Activated CD4-positive, alpha-beta T cell treated with anti-CD3 and anti-CD28 coated beads, Interleukin-2, Interleukin-6, amounts not matched to agents 100 ng/mL and 50 ng/mL, durations not matched to agents 16 hours and 8 hours (primary cell): ENCODE measurements around the gene VMAC.
A peak's percentile ranks its signal among the peaks of the same experiment; 100 is the strongest.

Experiments used
- DNase-seq: peaks from one replicate; pipeline ENCODE4 v3.0.0-alpha.2; 2020

Gene VMAC

GRCh38 chr19:5932609-5933262 is 28.1 kb downstream of the VMAC start:
- DNase-seq, result no peak

- no peak for DNase-seq
Observed at GRCh38 chr19:5933391-5934068, 28.9 kb downstream of the VMAC start.

- no peak for DNase-seq
Observed at GRCh38 chr19:5934069-5934401, 29.4 kb downstream of the VMAC start.

- no peak for DNase-seq
Observed at GRCh38 chr19:5934774-5935472, 30.3 kb downstream of the VMAC start.

- DNase-seq, result no peak
Observed at GRCh38 chr19:5935473-5936291, 31.0 kb downstream of the VMAC start.

GRCh38 chr19:5936292-5936592 is 31.6 kb downstream of the VMAC start:
- DNase-seq, result no peak

- DNase-seq, result no peak
Observed at GRCh38 chr19:5937550-5937949, 32.9 kb downstream of the VMAC start.

GRCh38 chr19:5940260-5941208 is 35.9 kb downstream of the VMAC start:
- DNase-seq, result no peak

- DNase-seq, result no peak
Observed at GRCh38 chr19:5941673-5942072, 37.0 kb downstream of the VMAC start.

- DNase-seq, result no peak
Observed at GRCh38 chr19:5943045-5943444, 38.4 kb downstream of the VMAC start.

- DNase-seq, result no peak
Observed at GRCh38 chr19:5943623-5944022, 39.0 kb downstream of the VMAC start.

GRCh38 chr19:5947435-5947834 is 42.8 kb downstream of the VMAC start:
- no peak for DNase-seq

GRCh38 chr19:5948752-5949564 is 44.3 kb downstream of the VMAC start:
- DNase-seq, result peak; percentile 46

GRCh38 chr19:5949792-5950305 is 45.2 kb downstream of the VMAC start:
- DNase-seq, result peak; percentile 62

GRCh38 chr19:5950741-5951140 is 46.1 kb downstream of the VMAC start:
- DNase-seq, result no peak

- DNase-seq, result no peak
Observed at GRCh38 chr19:5951338-5951861, 46.7 kb downstream of the VMAC start.

- DNase-seq, result no peak
Observed at GRCh38 chr19:5952193-5953029, 47.7 kb downstream of the VMAC start.

- DNase-seq, result peak; percentile 42
Observed at GRCh38 chr19:5953030-5953589, 48.4 kb downstream of the VMAC start.

GRCh38 chr19:5953680-5954213 is 49.1 kb downstream of the VMAC start:
- peak; percentile 56 for DNase-seq
